ENCODE measurements around the gene YES1. TPM values are rescaled to one million over a fixed set of nuclear protein-coding genes. Genes with fewer than 3 reads are reported as not detected.

The YES1 gene
- total RNA-seq, 1 experiment from 2014 or later: 84.5 TPM

DNA sequence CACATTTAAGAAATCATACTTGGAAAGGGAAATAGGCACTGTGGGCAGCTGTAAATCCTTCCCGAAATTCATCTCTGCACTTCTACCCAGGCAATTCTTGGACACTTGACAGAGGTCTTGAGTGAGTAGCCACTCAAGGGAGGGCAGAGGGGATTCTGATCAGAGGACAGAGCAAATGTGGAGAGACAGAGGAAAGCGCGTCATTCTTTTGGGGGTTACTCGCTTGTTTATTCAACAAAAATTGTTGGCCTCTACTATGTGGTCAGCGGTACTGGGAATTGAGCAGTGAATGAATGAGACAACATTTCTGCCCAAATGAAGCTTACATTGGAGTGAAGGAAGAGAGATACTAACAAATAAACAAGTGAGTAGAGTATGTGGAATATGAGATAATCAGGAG lies 41.4 kb upstream of the YES1 start:
- intact Hi-C loops (cut with micrococcal nuclease): no loop called here
- BruUV-seq (replicated peaks): no TSS peak
- CTCF ChIA-PET: no interaction called here

More for the DNA sequence above, 41.4 kb upstream of the YES1 start:
- Histone ChIP-seq H2AFZ (ENCODE audit: low read depth, low read length, poor library complexity, severe bottlenecking) (no peak overlapping the region), H3K36me3 (ENCODE audit: control insufficient read depth in 1 of 2, insufficient read depth in 2 of 2, low read length in 2 of 2) (no peaks in the 10 kb centered on the region), H3K4me3 (replicated peaks in 1 of 2; ENCODE audit: low read depth in 1 of 2, low read length in 2 of 2) (no peak overlapping the region), H3K27ac (ENCODE audit: low read depth, low read length) (no peak overlapping the region), H3K4me2 (ENCODE audit: low read length) (no peak overlapping the region), H3K79me2 (ENCODE audit: insufficient read depth, low read length) (no peaks in the 10 kb centered on the region), H3K9me2 (ENCODE audit: insufficient read depth) (no peaks in the 10 kb centered on the region), H4K20me1 (ENCODE audit: insufficient read depth) (no peaks in the 10 kb centered on the region), H3K27me3 (ENCODE audit: insufficient read depth, low read length) (no peaks in the 10 kb centered on the region), H3K4me1 (ENCODE audit: control insufficient read depth in 1 of 2, insufficient read depth in 2 of 2, low read length in 2 of 2) (peaks cover 0 to 2% of the 10 kb centered on the region in 2 experiments; a peak in 1 of 4 replicates), H3K9ac (ENCODE audit: low read length) (no peak overlapping the region), H3K9me3 (ENCODE audit: control insufficient read depth in 1 of 2, insufficient read depth in 1 of 2, low read depth in 1 of 2, low read length in 2 of 2) (no peaks in the 10 kb centered on the region)
- ATAC-seq (no peak), DNase-seq (ENCODE audit: low read depth, low spot score) (no peak)
- ChIA-PET POLR2A (no interaction called here), RAD21 (ENCODE audit: low non-redundant PET in 1 of 2, low total read pairs in 2 of 2, uncharacterized antibody in 2 of 2, unreplicated experiment in 2 of 2) (no interaction called here)
- TF ChIP-seq POLR2AphosphoS5 (IDR thresholded peaks at IDR 0.05; ENCODE audit: low read depth, low read length) (no peak), FOSL1 (IDR thresholded peaks at IDR 0.05; ENCODE audit: low read depth) (no peak), CEBPB (IDR thresholded peaks at IDR 0.05; ENCODE audit: low read depth) (no peak), YY1 (IDR thresholded peaks at IDR 0.05; ENCODE audit: extremely low read depth, insufficient replicate concordance, low read depth, low read length) (no peak), EGR1 (IDR thresholded peaks at IDR 0.05; ENCODE audit: low read depth) (no peak), EZH2 (IDR thresholded peaks at IDR 0.05) (no peak), JUND (IDR thresholded peaks at IDR 0.05) (no peak), RAD21 (IDR thresholded peaks at IDR 0.05; ENCODE audit: low read depth) (no peak), TCF7L2 (IDR thresholded peaks at IDR 0.05; ENCODE audit: borderline replicate concordance, extremely low read depth, insufficient read depth, insufficient read length) (no peak)
- TF ChIP-seq, protein P1, sequence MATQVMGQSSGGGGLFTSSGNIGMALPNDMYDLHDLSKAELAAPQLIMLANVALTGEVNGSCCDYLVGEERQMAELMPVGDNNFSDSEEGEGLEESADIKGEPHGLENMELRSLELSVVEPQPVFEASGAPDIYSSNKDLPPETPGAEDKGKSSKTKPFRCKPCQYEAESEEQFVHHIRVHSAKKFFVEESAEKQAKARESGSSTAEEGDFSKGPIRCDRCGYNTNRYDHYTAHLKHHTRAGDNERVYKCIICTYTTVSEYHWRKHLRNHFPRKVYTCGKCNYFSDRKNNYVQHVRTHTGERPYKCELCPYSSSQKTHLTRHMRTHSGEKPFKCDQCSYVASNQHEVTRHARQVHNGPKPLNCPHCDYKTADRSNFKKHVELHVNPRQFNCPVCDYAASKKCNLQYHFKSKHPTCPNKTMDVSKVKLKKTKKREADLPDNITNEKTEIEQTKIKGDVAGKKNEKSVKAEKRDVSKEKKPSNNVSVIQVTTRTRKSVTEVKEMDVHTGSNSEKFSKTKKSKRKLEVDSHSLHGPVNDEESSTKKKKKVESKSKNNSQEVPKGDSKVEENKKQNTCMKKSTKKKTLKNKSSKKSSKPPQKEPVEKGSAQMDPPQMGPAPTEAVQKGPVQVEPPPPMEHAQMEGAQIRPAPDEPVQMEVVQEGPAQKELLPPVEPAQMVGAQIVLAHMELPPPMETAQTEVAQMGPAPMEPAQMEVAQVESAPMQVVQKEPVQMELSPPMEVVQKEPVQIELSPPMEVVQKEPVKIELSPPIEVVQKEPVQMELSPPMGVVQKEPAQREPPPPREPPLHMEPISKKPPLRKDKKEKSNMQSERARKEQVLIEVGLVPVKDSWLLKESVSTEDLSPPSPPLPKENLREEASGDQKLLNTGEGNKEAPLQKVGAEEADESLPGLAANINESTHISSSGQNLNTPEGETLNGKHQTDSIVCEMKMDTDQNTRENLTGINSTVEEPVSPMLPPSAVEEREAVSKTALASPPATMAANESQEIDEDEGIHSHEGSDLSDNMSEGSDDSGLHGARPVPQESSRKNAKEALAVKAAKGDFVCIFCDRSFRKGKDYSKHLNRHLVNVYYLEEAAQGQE (IDR thresholded peaks at IDR 0.05; ENCODE audit: low read depth): no peak
- TF ChIP-seq, protein P2, sequence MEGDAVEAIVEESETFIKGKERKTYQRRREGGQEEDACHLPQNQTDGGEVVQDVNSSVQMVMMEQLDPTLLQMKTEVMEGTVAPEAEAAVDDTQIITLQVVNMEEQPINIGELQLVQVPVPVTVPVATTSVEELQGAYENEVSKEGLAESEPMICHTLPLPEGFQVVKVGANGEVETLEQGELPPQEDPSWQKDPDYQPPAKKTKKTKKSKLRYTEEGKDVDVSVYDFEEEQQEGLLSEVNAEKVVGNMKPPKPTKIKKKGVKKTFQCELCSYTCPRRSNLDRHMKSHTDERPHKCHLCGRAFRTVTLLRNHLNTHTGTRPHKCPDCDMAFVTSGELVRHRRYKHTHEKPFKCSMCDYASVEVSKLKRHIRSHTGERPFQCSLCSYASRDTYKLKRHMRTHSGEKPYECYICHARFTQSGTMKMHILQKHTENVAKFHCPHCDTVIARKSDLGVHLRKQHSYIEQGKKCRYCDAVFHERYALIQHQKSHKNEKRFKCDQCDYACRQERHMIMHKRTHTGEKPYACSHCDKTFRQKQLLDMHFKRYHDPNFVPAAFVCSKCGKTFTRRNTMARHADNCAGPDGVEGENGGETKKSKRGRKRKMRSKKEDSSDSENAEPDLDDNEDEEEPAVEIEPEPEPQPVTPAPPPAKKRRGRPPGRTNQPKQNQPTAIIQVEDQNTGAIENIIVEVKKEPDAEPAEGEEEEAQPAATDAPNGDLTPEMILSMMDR (IDR thresholded peaks at IDR 0.05 in 2 of 3, conservative IDR thresholded peaks at IDR 0.05 in 1 of 3; ENCODE audit: borderline replicate concordance in 1 of 3, insufficient read depth in 1 of 3, low read depth in 2 of 3, low read length in 2 of 3): no peak
